Karpas-422 (cell line): ENCODE data around the gene NCAPD3. TPM values are rescaled to one million over a fixed set of nuclear protein-coding genes. Genes with fewer than 3 reads are reported as not detected.

Experiments
- DNase-seq: peaks from one replicate; pipeline ENCODE4 v3.0.0-alpha.2; 2015
- H2AFZ ChIP-seq: fragments of 200-600 bp; sonication (generic); 2 replicates; pipeline ENCODE4 v1.6.1; 2014; ENCODE audit warnings: antibody characterized with exemption, low read length, mixed read lengths
- H3K27ac ChIP-seq: fragments of 200-600 bp; sonication (generic); 2 replicates; pipeline ENCODE4 v1.5.1; 2014; ENCODE audit warnings: mild to moderate bottlenecking, low read length, moderate library complexity
- H3K27me3 ChIP-seq: fragments of 200-600 bp; sonication (generic); 2 replicates; pipeline ENCODE4 v1.6.1; 2014; ENCODE audit warnings: low read length, mixed read lengths
- H3K36me3 ChIP-seq: fragments of 200-600 bp; sonication (generic); 2 replicates; pipeline ENCODE4 v1.6.1; 2014; ENCODE audit warnings: low read length, mixed read lengths; ENCODE audit not compliant: insufficient read depth
- H3K4me1 ChIP-seq: fragments of 200-600 bp; sonication (generic); 2 replicates; pipeline ENCODE4 v1.6.1; 2014; ENCODE audit warnings: mild to moderate bottlenecking, low read length, mixed read lengths
- H3K4me2 ChIP-seq: fragments of 200-600 bp; sonication (generic); 2 replicates; pipeline ENCODE4 v1.6.1; 2014; ENCODE audit warnings: low read length, low read depth, mild to moderate bottlenecking; ENCODE audit not compliant: poor library complexity, severe bottlenecking
- H3K4me3 ChIP-seq: fragments of 200-600 bp; sonication (generic); 2 replicates; pipeline ENCODE4 v1.5.1; 2014; ENCODE audit warnings: mild to moderate bottlenecking, antibody characterized with exemption, low read length, mixed read lengths
- H3K79me2 ChIP-seq: fragments of 200-600 bp; sonication (generic); 2 replicates; pipeline ENCODE4 v1.6.1; 2014; ENCODE audit warnings: mild to moderate bottlenecking, low read length, mixed read lengths
- H3K9ac ChIP-seq: fragments of 200-600 bp; sonication (generic); 2 replicates; pipeline ENCODE4 v1.6.0; 2014; ENCODE audit warnings: low read length
- H3K9me2 ChIP-seq: fragments of 200-600 bp; sonication (generic), shearing (Covaris generic); replicated peaks from 2 replicates; pipeline ENCODE4 v1.6.0; 2014; ENCODE audit warnings: mild to moderate bottlenecking, low read length, moderate library complexity; ENCODE audit not compliant: insufficient read depth
- H3K9me3 ChIP-seq: fragments of 300-700, 200-600 bp; sonication (generic); 2 replicates; pipeline ENCODE4 v1.6.1; 2014; ENCODE audit warnings: low read length, mixed read lengths
- H4K20me1 ChIP-seq: fragments of 200-600 bp; sonication (generic); 2 replicates; pipeline ENCODE4 v1.6.1; 2014; ENCODE audit warnings: mild to moderate bottlenecking, antibody characterized with exemption, low read length, low read depth; ENCODE audit not compliant: insufficient read depth
- total RNA-seq: library from RNA; depleted of rRNA; stranded (reverse); fragments of >200 nt; shearing (Covaris generic); gene quantifications from 2 replicates; pipeline ENCODE4 v1.2.3, GENCODE V29; 2014; ENCODE audit warnings: low replicate concordance

Gene NCAPD3
- total RNA-seq, 1 experiment from 2014 or later = 22.0 TPM

GRCh38 chr11:134224710-134225664 lies 1.2 kb upstream of the NCAPD3 start:
- Histone ChIP-seq H3K9ac (peak overlapping the region; percentile 71), H2AFZ (no peak overlapping the region), H3K4me3 (peak overlapping the region; percentile 79), H3K36me3 (no peaks in the 10 kb centered on the region), H3K9me3 (no peaks in the 10 kb centered on the region), H4K20me1 (peaks cover 24% of the 10 kb centered on the region; the same call in 1 of the 2 replicates), H3K79me2 (peaks cover 34% of the 10 kb centered on the region), H3K4me2 (peak overlapping the region; percentile 73), H3K27me3 (no peaks in the 10 kb centered on the region), H3K9me2 (no peaks in the 10 kb centered on the region), H3K4me1 (peaks cover 43% of the 10 kb centered on the region), H3K27ac (no peak overlapping the region)
- DNase-seq = peak; percentile 51

GRCh38 chr11:134223121-134223520 lies 646 bp downstream of the NCAPD3 start:
- Histone ChIP-seq H3K4me3 (peak overlapping the region; percentile 79), H3K9ac (peak overlapping the region; percentile 82), H3K9me2 (no peaks in the 10 kb centered on the region), H4K20me1 (peaks cover 12% of the 10 kb centered on the region; the same call in 1 of the 2 replicates), H3K27me3 (no peaks in the 10 kb centered on the region), H3K4me2 (peak overlapping the region; percentile 93), H3K4me1 (peaks cover 29% of the 10 kb centered on the region), H2AFZ (no peak overlapping the region), H3K36me3 (no peaks in the 10 kb centered on the region), H3K9me3 (no peaks in the 10 kb centered on the region), H3K79me2 (peaks cover 42% of the 10 kb centered on the region), H3K27ac (no peak overlapping the region)
- no peak for DNase-seq

- no peaks in the 10 kb centered on the region for H3K9me3 ChIP-seq
- H3K79me2 ChIP-seq = peaks cover 73% of the 10 kb centered on the region
- no peak overlapping the region for H3K9ac ChIP-seq
- H3K9me2 ChIP-seq = no peaks in the 10 kb centered on the region
- DNase-seq = no peak
- no peak overlapping the region for H3K4me3 ChIP-seq
- H3K27ac ChIP-seq = no peak overlapping the region
- H3K4me2 ChIP-seq = no peak overlapping the region
- no peak overlapping the region for H2AFZ ChIP-seq
- peaks cover 2% of the 10 kb centered on the region; the same call in 1 of the 2 replicates for H4K20me1 ChIP-seq
- H3K27me3 ChIP-seq = no peaks in the 10 kb centered on the region
- 0 out of 2 replicates have a peak, but pooled peaks cover 9% of the 10 kb centered on the region for H3K36me3 ChIP-seq
- peaks cover 3% of the 10 kb centered on the region for H3K4me1 ChIP-seq
Observed at GRCh38 chr11:134216816-134217215, 7.0 kb downstream of the NCAPD3 start.

- H3K79me2 ChIP-seq = peaks cover 71% of the 10 kb centered on the region
Observed at GRCh38 chr11:134215836-134216235, 7.9 kb downstream of the NCAPD3 start.

GRCh38 chr11:134207538-134208239 lies 16.1 kb downstream of the NCAPD3 start:
- Histone ChIP-seq H3K27me3 (no peaks in the 10 kb centered on the region), H3K4me1 (no peaks in the 10 kb centered on the region), H3K79me2 (peaks cover 15% of the 10 kb centered on the region), H3K9me3 (no peaks in the 10 kb centered on the region), H4K20me1 (no peaks in the 10 kb centered on the region), H3K9ac (no peak overlapping the region), H3K27ac (no peak overlapping the region), H3K4me3 (no peak overlapping the region), H3K9me2 (no peaks in the 10 kb centered on the region), H3K4me2 (no peak overlapping the region), H3K36me3 (peaks cover 16% of the 10 kb centered on the region; the same call in 1 of the 2 replicates), H2AFZ (no peak overlapping the region)
- peak; percentile 56 for DNase-seq

More at GRCh38 chr11:134215836-134216235, 7.9 kb downstream of the NCAPD3 start:
- Histone ChIP-seq H3K4me1 (no peaks in the 10 kb centered on the region), H3K4me2 (no peak overlapping the region), H3K9ac (no peak overlapping the region), H3K36me3 (0 out of 2 replicates have a peak, but pooled peaks cover 9% of the 10 kb centered on the region), H3K27ac (no peak overlapping the region), H4K20me1 (no peaks in the 10 kb centered on the region), H3K4me3 (no peak overlapping the region), H2AFZ (no peak overlapping the region), H3K9me3 (no peaks in the 10 kb centered on the region), H3K9me2 (no peaks in the 10 kb centered on the region), H3K27me3 (no peaks in the 10 kb centered on the region)
- no peak for DNase-seq

GRCh38 chr11:134206185-134206584 lies 17.6 kb downstream of the NCAPD3 start:
- Histone ChIP-seq H3K9me2 (no peaks in the 10 kb centered on the region), H3K36me3 (peaks cover 16% of the 10 kb centered on the region), H3K4me2 (no peak overlapping the region), H2AFZ (no peak overlapping the region), H4K20me1 (no peaks in the 10 kb centered on the region), H3K9ac (no peak overlapping the region), H3K4me1 (no peaks in the 10 kb centered on the region), H3K27me3 (no peaks in the 10 kb centered on the region), H3K4me3 (no peak overlapping the region), H3K79me2 (0 out of 2 replicates have a peak, but pooled peaks cover 4% of the 10 kb centered on the region), H3K9me3 (no peaks in the 10 kb centered on the region), H3K27ac (no peak overlapping the region)
- no peak for DNase-seq

- Histone ChIP-seq H2AFZ (no peak overlapping the region), H3K27ac (no peak overlapping the region), H3K36me3 (peaks cover 16% of the 10 kb centered on the region), H3K4me2 (no peak overlapping the region), H3K79me2 (0 out of 2 replicates have a peak, but pooled peaks cover under 1% of the 10 kb centered on the region), H3K4me3 (no peak overlapping the region), H4K20me1 (no peaks in the 10 kb centered on the region), H3K9ac (no peak overlapping the region), H3K27me3 (no peaks in the 10 kb centered on the region), H3K4me1 (peaks cover under 1% of the 10 kb centered on the region), H3K9me2 (no peaks in the 10 kb centered on the region), H3K9me3 (no peaks in the 10 kb centered on the region)
- no peak for DNase-seq
Observed at GRCh38 chr11:134205729-134206128, 18.0 kb downstream of the NCAPD3 start.

- H3K4me2 ChIP-seq = no peak overlapping the region
- H3K36me3 ChIP-seq = peaks cover 25% of the 10 kb centered on the region
- H4K20me1 ChIP-seq = no peaks in the 10 kb centered on the region
- no peaks in the 10 kb centered on the region for H3K9me3 ChIP-seq
- H3K27me3 ChIP-seq = no peaks in the 10 kb centered on the region
- no peak overlapping the region for H2AFZ ChIP-seq
- H3K9me2 ChIP-seq = no peaks in the 10 kb centered on the region
- no peak overlapping the region for H3K4me3 ChIP-seq
- H3K4me1 ChIP-seq = peaks cover 5% of the 10 kb centered on the region
- H3K27ac ChIP-seq = no peak overlapping the region
- DNase-seq = no peak
- no peak overlapping the region for H3K9ac ChIP-seq
- no peaks in the 10 kb centered on the region for H3K79me2 ChIP-seq
Observed at GRCh38 chr11:134202661-134203060, 21.1 kb downstream of the NCAPD3 start.
